ENCODE measurements around the gene SNX30. TPM values are rescaled to one million over a fixed set of nuclear protein-coding genes. Genes with fewer than 3 reads are reported as not detected.

Gene SNX30
- total and polyA plus RNA-seq, 2 experiments from 2014 or later: 6.4 to 29.1 TPM

DNA sequence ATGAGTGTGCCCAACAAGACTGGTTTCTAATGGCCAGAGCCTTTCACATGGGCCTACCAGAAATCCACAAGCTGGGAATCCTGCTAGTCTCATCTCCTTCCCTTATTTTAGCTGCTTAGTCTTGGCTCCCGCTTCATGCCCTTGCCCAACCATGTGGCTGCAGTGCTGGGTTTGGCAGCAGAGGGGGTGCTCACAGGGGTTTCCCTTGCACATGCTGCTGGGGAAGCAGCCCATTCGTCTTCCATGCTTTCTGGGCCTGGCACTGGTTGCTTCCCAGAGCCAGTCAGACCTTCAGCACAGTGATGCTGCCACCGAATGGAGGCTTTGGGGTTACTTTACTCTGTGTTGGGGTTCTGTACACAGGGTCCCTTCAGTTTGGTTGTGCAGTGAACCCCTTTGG, 113.8 kb downstream of the SNX30 start:
- Histone ChIP-seq H3K9me2 (replicated peaks; ENCODE audit: insufficient read depth) (no peaks in the 10 kb centered on the region), H3K9me3 (ENCODE audit: low read depth) (no peaks in the 10 kb centered on the region), H2AFZ (no peak overlapping the region), H3K27ac (no peak overlapping the region), H4K20me1 (ENCODE audit: insufficient read depth, poor library complexity, severe bottlenecking) (no peaks in the 10 kb centered on the region), H3K4me2 (no peak overlapping the region), H3K79me2 (no peaks in the 10 kb centered on the region), H3K27me3 (no peaks in the 10 kb centered on the region), H3K4me3 (no peak overlapping the region), H3K4me1 (ENCODE audit: insufficient read depth) (peaks cover 6% of the 10 kb centered on the region), H3K36me3 (replicated peaks; ENCODE audit: insufficient read depth, low read depth) (no peaks in the 10 kb centered on the region)
- DNase-seq (ENCODE audit: low spot score): no peak
- TF ChIP-seq EZH2phosphoT487 (IDR thresholded peaks at IDR 0.05; ENCODE audit: low read depth, severe bottlenecking, unreplicated experiment) (no peak), EZH2 (IDR thresholded peaks at IDR 0.05; ENCODE audit: borderline replicate concordance) (no peak)
- TF ChIP-seq, protein P1, sequence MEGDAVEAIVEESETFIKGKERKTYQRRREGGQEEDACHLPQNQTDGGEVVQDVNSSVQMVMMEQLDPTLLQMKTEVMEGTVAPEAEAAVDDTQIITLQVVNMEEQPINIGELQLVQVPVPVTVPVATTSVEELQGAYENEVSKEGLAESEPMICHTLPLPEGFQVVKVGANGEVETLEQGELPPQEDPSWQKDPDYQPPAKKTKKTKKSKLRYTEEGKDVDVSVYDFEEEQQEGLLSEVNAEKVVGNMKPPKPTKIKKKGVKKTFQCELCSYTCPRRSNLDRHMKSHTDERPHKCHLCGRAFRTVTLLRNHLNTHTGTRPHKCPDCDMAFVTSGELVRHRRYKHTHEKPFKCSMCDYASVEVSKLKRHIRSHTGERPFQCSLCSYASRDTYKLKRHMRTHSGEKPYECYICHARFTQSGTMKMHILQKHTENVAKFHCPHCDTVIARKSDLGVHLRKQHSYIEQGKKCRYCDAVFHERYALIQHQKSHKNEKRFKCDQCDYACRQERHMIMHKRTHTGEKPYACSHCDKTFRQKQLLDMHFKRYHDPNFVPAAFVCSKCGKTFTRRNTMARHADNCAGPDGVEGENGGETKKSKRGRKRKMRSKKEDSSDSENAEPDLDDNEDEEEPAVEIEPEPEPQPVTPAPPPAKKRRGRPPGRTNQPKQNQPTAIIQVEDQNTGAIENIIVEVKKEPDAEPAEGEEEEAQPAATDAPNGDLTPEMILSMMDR (IDR thresholded peaks at IDR 0.05; ENCODE audit: poor library complexity): no peak
- 89% methylated on average over 2 of the region's 3 CpGs for WGBS (ENCODE audit: low lambda C conversion rate, missing lambda C conversion rate)

DNA sequence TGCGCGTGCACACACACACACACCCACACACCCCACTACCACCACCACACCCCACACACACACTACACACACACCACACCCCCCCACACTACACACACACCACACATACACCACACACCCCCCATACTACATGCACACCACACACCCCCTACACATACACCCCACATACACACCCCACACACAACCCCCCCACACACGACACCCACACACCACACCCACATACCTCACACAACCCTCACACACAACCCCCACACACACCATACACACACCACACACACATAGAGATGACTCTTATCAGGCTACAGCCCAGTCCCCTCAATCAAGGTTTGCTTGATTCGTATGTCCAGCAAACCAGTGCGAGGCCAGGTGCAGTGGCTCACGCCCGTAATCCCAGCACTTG, 114.4 kb downstream of the SNX30 start:
- Histone ChIP-seq H3K9me3 (ENCODE audit: low read depth) (no peaks in the 10 kb centered on the region), H3K27ac (no peak overlapping the region), H3K9me2 (replicated peaks; ENCODE audit: insufficient read depth) (no peaks in the 10 kb centered on the region), H4K20me1 (ENCODE audit: insufficient read depth, poor library complexity, severe bottlenecking) (no peaks in the 10 kb centered on the region), H3K79me2 (no peaks in the 10 kb centered on the region), H2AFZ (no peak overlapping the region), H3K4me3 (no peak overlapping the region), H3K4me1 (ENCODE audit: insufficient read depth) (peaks cover 6% of the 10 kb centered on the region), H3K27me3 (no peaks in the 10 kb centered on the region), H3K4me2 (no peak overlapping the region), H3K36me3 (replicated peaks; ENCODE audit: insufficient read depth, low read depth) (no peaks in the 10 kb centered on the region)
- TF ChIP-seq EZH2 (IDR thresholded peaks at IDR 0.05; ENCODE audit: borderline replicate concordance): no peak
- TF ChIP-seq, protein P1 (IDR thresholded peaks at IDR 0.05; ENCODE audit: poor library complexity): no peak
- TF ChIP-seq EZH2phosphoT487 (IDR thresholded peaks at IDR 0.05; ENCODE audit: low read depth, severe bottlenecking, unreplicated experiment): no peak
- WGBS (ENCODE audit: low lambda C conversion rate, missing lambda C conversion rate): 100% methylated on average over 4 of the region's 7 CpGs
- DNase-seq (ENCODE audit: low spot score): no peak

DNA sequence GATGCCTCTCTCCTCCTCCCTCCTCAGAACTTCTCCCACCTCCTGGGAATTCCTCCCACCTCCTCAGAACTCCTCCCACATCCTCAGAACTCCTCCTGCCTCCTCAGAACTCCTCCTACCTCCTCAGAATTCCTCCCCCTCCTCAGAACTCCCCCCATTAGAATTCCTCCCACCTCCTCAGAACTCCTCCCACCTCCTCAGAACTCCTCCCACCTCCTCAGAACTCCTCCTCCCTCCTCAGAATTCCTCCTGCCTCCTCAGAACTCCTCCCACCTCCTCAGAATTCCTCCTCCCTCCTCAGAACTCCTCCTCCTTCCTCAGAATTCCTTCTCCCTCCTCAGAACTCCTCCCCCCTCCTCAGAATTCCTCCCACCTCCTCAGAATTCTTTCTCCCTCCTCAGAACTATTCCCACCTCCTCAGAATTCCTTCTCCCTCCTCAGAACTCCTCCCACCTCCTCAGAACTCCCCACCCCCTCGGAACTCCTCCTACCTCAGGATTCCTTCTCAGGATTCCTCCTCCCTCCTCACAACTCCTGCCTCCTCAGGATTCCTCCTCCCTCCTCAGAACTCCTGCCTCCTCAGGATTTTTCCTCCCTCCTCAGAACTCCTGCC, 116.2 kb downstream of the SNX30 start:
- no peak for DNase-seq (ENCODE audit: low spot score)
- H4K20me1 ChIP-seq (ENCODE audit: insufficient read depth, poor library complexity, severe bottlenecking): no peaks in the 10 kb centered on the region
- H3K9me3 ChIP-seq (ENCODE audit: low read depth): no peaks in the 10 kb centered on the region
- H3K4me2 ChIP-seq: no peak overlapping the region
- no peaks in the 10 kb centered on the region for H3K79me2 ChIP-seq
- H3K27ac ChIP-seq: no peak overlapping the region
- H2AFZ ChIP-seq: no peak overlapping the region
- H3K9me2 ChIP-seq (replicated peaks; ENCODE audit: insufficient read depth): no peaks in the 10 kb centered on the region
- WGBS (ENCODE audit: low lambda C conversion rate, missing lambda C conversion rate): no CpG with 5 or more reads among the region's 1 CpG
- no peak overlapping the region for H3K4me3 ChIP-seq
- TF ChIP-seq, protein P1 (IDR thresholded peaks at IDR 0.05; ENCODE audit: poor library complexity): no peak
- no peak for TF ChIP-seq EZH2 (IDR thresholded peaks at IDR 0.05; ENCODE audit: borderline replicate concordance)
- TF ChIP-seq EZH2phosphoT487 (IDR thresholded peaks at IDR 0.05; ENCODE audit: low read depth, severe bottlenecking, unreplicated experiment): no peak
- H3K4me1 ChIP-seq (ENCODE audit: insufficient read depth): peaks cover 6% of the 10 kb centered on the region
- H3K36me3 ChIP-seq (replicated peaks; ENCODE audit: insufficient read depth, low read depth): no peaks in the 10 kb centered on the region
- H3K27me3 ChIP-seq: no peaks in the 10 kb centered on the region

Measured in hepatocyte (in vitro differentiated cells).